GM13977 (cell line): ENCODE data around the gene GRP.

Source experiments
- DNase-seq: peaks from one replicate; pipeline ENCODE4 v3.0.0; 2012; ENCODE audit warnings: low spot score
- CTCF ChIP-seq: IDR thresholded peaks from 2 replicates; pipeline ENCODE4 v1.5.1; 2012; ENCODE audit warnings: mild to moderate bottlenecking, control low read depth; ENCODE audit not compliant: insufficient read depth; ENCODE audit errors: extremely low read depth, missing control alignments
- in situ Hi-C: fragments of 300-500 bp; cut with MboI; formaldehyde crosslinking; loops from one replicate; pipeline ENCODE4 v1.12.0; 2022; ENCODE audit warnings: low sequenced_read_pairs, low pct_unique_long_range_greater_than_20kb, mixed read lengths, inconsistent platforms; ENCODE audit not compliant: unreplicated experiment

Gene GRP

GRCh38 chr18:59269563-59270119 is 49.7 kb downstream of the GRP start:
- TF ChIP-seq CTCF, result no peak
- in situ Hi-C loops, result no loop called here
- no peak for DNase-seq

- in situ Hi-C loops, result no loop called here
- no peak for TF ChIP-seq CTCF
- peak; percentile 39 for DNase-seq
Observed at GRCh38 chr18:59270689-59271257, 50.8 kb downstream of the GRP start.

- no peak for TF ChIP-seq CTCF
- no peak for DNase-seq
- in situ Hi-C loops, result no loop called here
Observed at GRCh38 chr18:59271606-59272220, 51.8 kb downstream of the GRP start.

GRCh38 chr18:59272221-59272888 is 52.4 kb downstream of the GRP start:
- no peak for TF ChIP-seq CTCF
- peak; percentile 44 for DNase-seq
- in situ Hi-C loops, result no loop called here

- no peak for TF ChIP-seq CTCF
- in situ Hi-C loops, result no loop called here
- peak; percentile 81 for DNase-seq
Observed at GRCh38 chr18:59272891-59273758, 53.2 kb downstream of the GRP start, which contains the start of gene RAX. RAX (minus strand) TSS chr18:59273454; CDS start chr18:59273206, 248 bp downstream.
